ENCODE measurements around the gene NOB1. TPM values are rescaled to one million over a fixed set of nuclear protein-coding genes. Genes with fewer than 3 reads are reported as not detected.

Gene NOB1
- total and polyA plus RNA-seq, 2 experiments from 2014 or later, result 41.4 to 56.6 TPM

- TF ChIP-seq JUNB (IDR thresholded peaks at IDR 0.05; ENCODE audit: unreplicated experiment) (no peak), ZNF114 (CRISPR knock-in tag; IDR thresholded peaks at IDR 0.05) (no peak)
- TF ChIP-seq, protein P1, sequence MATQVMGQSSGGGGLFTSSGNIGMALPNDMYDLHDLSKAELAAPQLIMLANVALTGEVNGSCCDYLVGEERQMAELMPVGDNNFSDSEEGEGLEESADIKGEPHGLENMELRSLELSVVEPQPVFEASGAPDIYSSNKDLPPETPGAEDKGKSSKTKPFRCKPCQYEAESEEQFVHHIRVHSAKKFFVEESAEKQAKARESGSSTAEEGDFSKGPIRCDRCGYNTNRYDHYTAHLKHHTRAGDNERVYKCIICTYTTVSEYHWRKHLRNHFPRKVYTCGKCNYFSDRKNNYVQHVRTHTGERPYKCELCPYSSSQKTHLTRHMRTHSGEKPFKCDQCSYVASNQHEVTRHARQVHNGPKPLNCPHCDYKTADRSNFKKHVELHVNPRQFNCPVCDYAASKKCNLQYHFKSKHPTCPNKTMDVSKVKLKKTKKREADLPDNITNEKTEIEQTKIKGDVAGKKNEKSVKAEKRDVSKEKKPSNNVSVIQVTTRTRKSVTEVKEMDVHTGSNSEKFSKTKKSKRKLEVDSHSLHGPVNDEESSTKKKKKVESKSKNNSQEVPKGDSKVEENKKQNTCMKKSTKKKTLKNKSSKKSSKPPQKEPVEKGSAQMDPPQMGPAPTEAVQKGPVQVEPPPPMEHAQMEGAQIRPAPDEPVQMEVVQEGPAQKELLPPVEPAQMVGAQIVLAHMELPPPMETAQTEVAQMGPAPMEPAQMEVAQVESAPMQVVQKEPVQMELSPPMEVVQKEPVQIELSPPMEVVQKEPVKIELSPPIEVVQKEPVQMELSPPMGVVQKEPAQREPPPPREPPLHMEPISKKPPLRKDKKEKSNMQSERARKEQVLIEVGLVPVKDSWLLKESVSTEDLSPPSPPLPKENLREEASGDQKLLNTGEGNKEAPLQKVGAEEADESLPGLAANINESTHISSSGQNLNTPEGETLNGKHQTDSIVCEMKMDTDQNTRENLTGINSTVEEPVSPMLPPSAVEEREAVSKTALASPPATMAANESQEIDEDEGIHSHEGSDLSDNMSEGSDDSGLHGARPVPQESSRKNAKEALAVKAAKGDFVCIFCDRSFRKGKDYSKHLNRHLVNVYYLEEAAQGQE (IDR thresholded peaks at IDR 0.05; ENCODE audit: unreplicated experiment), result no peak
These were observed 42.4 kb downstream of the NOB1 start (continued) for GRCh38 chr16:69712277-69712676.

GRCh38 chr16:69711115-69711740 is 43.5 kb downstream of the NOB1 start:
- Histone ChIP-seq H3K27ac (ENCODE audit: low read depth) (0 out of 2 replicates have a peak overlapping the region, but pooled peaks have one; percentile 45), H4K20me1 (replicated peaks; ENCODE audit: insufficient read depth) (no peaks in the 10 kb centered on the region; the same call in 1 of the 2 replicates), H3K4me2 (no peak overlapping the region), H2AFZ (no peak overlapping the region), H3K4me3 (no peak overlapping the region), H3K79me2 (replicated peaks; ENCODE audit: insufficient read depth) (no peaks in the 10 kb centered on the region), H3F3A (replicated peaks; ENCODE audit: low read depth) (no peaks in the 10 kb centered on the region), H3K36me3 (ENCODE audit: insufficient read depth) (peaks cover 18% of the 10 kb centered on the region; the same call in 1 of the 2 replicates), H3K27me3 (ENCODE audit: insufficient read depth) (no peaks in the 10 kb centered on the region), H3K4me1 (ENCODE audit: insufficient read depth) (peaks cover 7% of the 10 kb centered on the region; the same call in 1 of the 2 replicates), H3K9me2 (ENCODE audit: insufficient read depth) (no peaks in the 10 kb centered on the region)
- Mint-ChIP-seq H3K9me3 (no peaks in the 10 kb centered on the region), H3K36me3 (ENCODE audit: low read depth) (peaks cover 12% of the 10 kb centered on the region; the same call in 2 of the 3 replicates), H3K27me3 (ENCODE audit: insufficient read depth, low read depth, poor library complexity) (peaks cover 6% of the 10 kb centered on the region), H3K4me3 (no peak overlapping the region), H3K4me1 (peaks cover 5% of the 10 kb centered on the region; the same call in 2 of the 3 replicates), H3K27ac (no peak overlapping the region)
- DNase-seq (ENCODE audit: low spot score) (no peak), ATAC-seq (no peak)
- TF ChIP-seq ZNF462 (CRISPR knock-in tag; IDR thresholded peaks at IDR 0.05), result no peak
- TF ChIP-seq ZNF114 (CRISPR knock-in tag; IDR thresholded peaks at IDR 0.05), result no peak
- no peak for TF ChIP-seq NANOG (IDR thresholded peaks at IDR 0.05; ENCODE audit: borderline replicate concordance)
- TF ChIP-seq CREB1 (CRISPR knock-in tag; IDR thresholded peaks at IDR 0.05; ENCODE audit: low read depth), result no peak
- TF ChIP-seq, protein P2, sequence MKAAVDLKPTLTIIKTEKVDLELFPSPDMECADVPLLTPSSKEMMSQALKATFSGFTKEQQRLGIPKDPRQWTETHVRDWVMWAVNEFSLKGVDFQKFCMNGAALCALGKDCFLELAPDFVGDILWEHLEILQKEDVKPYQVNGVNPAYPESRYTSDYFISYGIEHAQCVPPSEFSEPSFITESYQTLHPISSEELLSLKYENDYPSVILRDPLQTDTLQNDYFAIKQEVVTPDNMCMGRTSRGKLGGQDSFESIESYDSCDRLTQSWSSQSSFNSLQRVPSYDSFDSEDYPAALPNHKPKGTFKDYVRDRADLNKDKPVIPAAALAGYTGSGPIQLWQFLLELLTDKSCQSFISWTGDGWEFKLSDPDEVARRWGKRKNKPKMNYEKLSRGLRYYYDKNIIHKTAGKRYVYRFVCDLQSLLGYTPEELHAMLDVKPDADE (IDR thresholded peaks at IDR 0.05), result no peak
- TF ChIP-seq ZNF331 (CRISPR knock-in tag; IDR thresholded peaks at IDR 0.05; ENCODE audit: low read depth), result no peak
- TF ChIP-seq JUNB (IDR thresholded peaks at IDR 0.05; ENCODE audit: unreplicated experiment), result no peak
- no peak for TF ChIP-seq POLR2AphosphoS5 (IDR thresholded peaks at IDR 0.05; ENCODE audit: low read depth)
- TF ChIP-seq, protein P1 (IDR thresholded peaks at IDR 0.05; ENCODE audit: unreplicated experiment), result no peak
- TF ChIP-seq STAT1 (IDR thresholded peaks at IDR 0.05; ENCODE audit: unreplicated experiment), result no peak
